Endothelial cell of umbilical vein (primary cell): ENCODE measurements around the gene DDRGK1.

Source experiments
- MYC ChIP-seq: IDR thresholded peaks from one replicate; pipeline ENCODE4 v1.6.1; 2011; ENCODE audit warnings: mild to moderate bottlenecking, low read depth, low read length
- TF ChIP-seq, protein P1 (sequence below), 2 donors: IDR thresholded peaks; 1 replicate in 1 of 2; 2 replicates in 1 of 2; pipeline ENCODE4 v1.5.1; 2011; ENCODE audit warnings: low read length in 2 of 2, mild to moderate bottlenecking in 2 of 2, moderate library complexity in 2 of 2, control low read depth in 1 of 2, inconsistent platforms in 1 of 2, low read depth in 1 of 2; ENCODE audit not compliant: insufficient read depth in 1 of 2; ENCODE audit errors: extremely low read depth in 1 of 2

DNA sequence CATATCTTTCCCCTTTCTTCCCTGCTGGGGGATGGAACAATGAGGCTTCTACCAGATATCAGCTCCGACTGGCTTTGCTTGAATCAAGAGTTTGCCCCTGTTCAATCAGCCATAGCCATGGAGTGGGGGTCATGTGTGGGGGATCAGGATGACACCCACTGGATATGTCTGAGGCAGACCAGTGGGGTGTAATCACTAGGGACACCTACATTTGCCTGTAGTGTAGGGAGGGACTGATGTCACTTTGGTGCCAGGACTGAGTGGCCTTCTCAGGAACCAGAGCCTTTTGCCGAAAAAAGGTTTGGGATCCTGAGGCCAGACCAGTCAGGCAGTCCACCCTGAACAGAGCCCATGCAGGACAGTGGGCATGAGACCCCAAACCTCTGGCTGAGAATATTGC is 5.9 kb upstream of the DDRGK1 start:
- TF ChIP-seq, protein P1, sequence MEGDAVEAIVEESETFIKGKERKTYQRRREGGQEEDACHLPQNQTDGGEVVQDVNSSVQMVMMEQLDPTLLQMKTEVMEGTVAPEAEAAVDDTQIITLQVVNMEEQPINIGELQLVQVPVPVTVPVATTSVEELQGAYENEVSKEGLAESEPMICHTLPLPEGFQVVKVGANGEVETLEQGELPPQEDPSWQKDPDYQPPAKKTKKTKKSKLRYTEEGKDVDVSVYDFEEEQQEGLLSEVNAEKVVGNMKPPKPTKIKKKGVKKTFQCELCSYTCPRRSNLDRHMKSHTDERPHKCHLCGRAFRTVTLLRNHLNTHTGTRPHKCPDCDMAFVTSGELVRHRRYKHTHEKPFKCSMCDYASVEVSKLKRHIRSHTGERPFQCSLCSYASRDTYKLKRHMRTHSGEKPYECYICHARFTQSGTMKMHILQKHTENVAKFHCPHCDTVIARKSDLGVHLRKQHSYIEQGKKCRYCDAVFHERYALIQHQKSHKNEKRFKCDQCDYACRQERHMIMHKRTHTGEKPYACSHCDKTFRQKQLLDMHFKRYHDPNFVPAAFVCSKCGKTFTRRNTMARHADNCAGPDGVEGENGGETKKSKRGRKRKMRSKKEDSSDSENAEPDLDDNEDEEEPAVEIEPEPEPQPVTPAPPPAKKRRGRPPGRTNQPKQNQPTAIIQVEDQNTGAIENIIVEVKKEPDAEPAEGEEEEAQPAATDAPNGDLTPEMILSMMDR (IDR thresholded peaks at IDR 0.05; ENCODE audit: extremely low read depth in 1 of 2, insufficient read depth in 1 of 2, low read depth in 1 of 2, low read length in 2 of 2): no peak
- TF ChIP-seq MYC: no peak
